NCI-H510A (cell line): ENCODE results near the gene CNPPD1.
A peak's percentile ranks its signal among the peaks of the same experiment; 100 is the strongest.

Experiments
- DNase-seq: peaks from one replicate; lab custom pipeline; 2025; lab: John Stamatoyannopoulos, UW

Gene CNPPD1

DNA sequence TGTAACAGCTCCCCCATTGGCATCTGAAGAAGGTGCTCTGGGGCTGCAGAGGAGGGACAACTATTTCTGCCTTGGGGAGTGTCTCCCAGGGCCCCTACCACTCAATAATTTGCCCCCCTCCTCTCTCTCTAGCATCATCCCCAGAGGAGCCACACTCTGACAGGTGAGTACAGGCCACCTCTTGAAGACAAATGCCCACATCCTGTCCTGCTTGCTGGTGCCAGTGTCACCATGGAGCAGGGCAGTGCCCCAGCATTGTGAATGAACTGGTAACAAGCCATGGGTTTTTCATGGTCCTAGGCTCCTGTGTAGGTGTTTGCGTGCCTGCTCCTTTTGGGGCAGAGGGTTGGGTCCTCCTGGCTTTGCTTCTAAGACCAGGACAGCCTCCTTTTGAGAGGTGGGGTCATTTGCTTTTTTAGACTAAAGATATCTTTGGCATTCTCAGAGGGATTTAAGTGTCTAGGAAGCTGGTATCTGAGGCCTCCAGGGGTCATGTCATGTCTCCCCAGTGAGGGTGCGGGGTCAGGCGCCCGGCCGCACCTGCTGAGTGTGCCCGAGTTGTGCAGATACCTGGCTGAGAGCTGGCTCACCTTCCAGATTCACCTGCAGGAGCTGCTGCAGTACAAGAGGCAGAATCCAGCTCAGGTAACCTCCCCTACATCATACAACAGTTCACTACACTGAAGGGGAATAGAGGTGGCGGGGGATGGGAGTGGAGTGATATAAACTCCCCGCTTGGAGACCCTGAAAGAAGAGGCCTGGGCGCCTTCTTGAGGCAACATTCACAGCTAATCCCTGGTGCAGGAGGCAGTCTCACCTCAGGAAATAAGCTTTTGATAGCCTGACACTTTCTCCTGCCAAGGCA, 3.1 kb upstream of the CNPPD1 start:
- DNase-seq, result no peak

DNA sequence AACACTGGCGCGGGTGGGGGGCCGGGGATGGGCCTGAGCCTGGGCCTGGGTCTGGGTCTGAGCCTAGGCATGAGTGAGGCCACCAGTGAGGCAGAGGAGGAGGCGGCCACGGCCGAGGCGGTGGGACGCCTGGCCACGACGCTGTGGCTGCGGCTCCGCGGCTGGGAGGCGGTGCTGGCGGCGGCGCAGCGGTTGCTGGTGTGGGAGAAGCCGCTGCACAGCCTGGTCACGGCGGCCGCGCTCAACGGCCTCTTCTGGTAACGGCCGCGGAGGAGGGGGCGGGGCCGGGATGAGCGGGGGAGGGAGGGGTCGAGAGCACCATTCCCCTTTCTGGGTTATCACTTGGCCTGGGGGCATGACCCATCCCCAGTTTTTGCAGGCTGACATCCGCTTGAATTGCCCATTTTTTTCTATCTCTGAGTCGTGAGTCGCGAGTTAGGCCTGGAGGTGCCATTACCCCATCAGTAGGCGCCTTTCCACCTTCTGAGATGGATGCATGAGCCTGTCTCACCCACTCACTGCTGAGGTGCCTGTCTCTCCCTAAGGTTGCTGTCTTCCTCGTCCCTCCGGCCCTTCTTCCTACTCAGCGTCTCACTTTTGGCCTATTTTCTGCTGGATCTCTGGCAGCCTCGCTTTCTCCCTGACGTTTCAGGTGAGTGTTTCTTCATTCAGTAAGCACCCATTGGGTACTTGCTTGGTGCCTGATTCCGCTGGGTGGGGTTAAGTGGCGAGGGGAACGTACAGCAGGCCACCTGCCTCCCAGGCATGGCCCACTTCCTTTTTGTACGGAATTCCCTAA, 1.9 kb upstream of the CNPPD1 start:
- peak; percentile 37 for DNase-seq

DNA sequence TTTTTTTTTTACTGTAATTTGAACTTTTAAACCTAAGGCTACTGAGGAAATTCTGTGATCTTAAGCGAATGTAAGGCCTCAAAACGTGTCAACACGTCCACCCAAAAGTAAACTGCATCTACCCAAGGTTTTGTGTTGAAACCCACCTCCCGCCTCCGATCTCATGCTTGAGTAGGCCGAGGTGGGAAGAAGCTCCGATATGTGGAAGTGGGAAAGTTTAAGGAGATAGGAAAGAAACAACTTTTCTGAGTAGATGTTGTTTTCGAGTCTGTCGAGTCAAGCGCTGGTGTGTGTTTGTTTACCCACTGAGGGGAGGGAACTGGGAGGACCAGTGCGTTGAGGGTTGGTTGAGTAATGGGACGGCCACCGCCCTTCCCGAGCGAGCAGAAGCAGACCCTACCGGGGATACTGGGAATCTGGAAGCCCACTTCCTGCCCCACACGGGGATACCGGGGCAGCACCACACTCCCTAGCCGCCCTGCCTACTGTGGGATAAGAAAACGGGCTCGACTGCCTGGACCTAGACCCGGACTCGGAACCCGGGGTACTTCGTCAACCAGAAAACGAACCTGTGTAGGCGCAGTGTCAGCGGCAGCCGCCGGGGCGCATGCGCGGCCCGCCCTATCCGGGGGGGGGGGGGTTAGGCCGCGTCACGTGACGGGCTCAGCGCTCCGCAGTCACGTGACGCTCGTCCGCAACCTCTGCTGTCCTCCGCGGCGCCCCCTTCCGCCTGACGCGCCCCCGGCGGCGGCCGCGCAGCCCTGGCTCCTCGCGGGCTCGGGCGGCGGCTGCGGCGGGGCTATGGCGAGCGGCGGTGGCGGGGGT, 1.0 kb upstream of the CNPPD1 start, which contains the start of gene RETREG2:
Gene RETREG2, plus strand, starts transcription at position 724 of the 825 bp plus-strand sequence. Its CDS starts 78 bp downstream, at position 802.
- DNase-seq, result peak; percentile 81

DNA sequence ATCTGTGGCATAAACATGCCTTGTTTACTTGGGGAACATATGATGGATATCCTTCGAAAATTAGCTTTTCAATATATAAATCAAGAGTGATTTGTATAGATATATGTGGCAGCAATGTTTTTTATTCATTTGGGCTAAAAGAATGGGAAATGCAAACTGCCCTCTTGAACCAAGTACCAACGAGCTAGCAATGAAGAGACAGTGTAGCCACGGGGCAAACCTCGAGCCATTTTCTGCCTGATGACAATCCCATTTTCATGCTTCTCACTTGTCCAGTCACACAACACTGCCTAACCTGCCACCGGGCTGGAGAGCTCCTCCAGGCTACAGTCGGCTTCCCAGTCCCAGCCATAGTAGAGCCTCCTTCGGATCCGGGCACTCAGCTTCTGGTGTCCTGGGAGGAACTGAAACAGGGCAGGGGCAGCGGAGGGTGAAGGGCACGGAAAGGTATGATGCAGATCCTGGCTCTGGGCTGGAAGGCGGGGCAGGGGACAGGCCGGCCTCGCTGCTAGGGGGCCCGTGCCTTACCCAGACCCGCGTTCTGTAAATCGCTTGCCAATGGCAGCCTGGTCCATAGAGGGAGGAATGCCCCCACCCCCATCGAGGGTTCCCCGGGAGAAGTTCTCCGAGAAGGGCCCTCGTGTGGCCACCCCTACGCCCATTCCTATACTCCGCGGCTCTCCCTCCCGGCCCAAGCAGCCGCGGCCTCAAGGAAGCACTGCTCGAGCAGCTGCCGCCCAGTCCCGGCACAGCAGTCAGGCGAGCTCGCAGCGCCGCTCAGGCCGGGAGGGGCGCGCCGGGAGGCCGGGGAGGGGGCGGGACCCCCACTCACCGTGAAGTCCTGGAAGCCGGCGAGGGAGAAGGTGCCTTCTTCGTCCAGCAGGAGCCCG, 552 bp downstream of the CNPPD1 start:
- DNase-seq, result peak; percentile 61

DNA sequence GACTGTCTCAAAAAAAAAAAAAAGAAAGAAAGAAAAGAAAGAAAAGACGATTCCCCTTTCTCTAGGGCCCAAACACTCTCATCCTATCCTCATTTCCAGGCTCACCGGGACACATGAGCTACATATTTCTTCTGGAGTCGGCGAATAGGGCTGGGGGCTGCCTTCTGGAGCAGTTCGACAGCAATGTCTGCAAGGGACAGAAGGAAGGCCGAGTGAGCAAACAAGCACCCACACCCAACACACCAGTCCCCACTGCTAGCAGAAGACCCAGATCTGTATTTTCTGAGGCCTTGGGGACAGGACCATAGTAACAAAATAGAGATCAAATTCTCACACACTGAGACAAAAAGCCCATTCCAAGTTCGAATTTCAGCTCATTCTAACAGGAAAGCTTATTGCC, 1.2 kb downstream of the CNPPD1 start:
- no peak for DNase-seq

DNA sequence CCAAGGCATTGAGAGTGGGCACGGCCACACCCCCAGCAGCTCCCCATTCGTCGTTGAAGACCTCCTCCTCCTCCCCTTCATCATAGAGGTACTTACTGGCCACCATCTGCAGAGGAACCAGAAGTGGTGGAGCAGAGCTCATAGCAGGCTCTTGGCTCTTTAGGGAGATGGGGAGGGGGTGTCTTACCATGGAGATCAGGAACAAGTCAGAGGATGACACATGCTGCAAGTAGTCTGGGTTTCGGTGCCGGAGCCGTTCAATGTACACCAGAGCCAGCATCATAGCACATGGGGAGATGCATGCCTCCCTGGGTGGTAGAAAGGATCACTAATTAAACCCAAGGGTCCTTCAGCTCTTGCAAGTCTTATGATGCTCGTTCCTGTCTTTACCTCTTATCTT, 1.9 kb downstream of the CNPPD1 start:
- DNase-seq, result no peak

DNA sequence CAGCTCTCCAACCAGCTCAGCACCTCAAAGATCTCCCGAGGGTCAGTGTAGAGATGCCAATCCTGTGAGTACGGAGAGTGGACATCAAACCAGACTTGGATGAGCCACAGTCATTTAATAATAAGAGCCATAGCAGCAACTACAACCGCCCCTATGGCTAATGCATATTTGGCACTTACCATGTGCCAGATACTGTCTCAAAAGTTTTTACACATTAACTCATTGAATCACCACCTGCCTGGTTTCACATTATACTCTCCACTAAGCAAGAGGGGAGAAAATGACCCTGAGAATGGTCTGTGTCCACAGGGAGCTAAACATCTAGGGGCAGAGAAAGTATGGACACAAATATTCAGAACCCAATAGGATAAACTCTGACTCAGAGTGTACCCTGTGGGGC, 2.6 kb downstream of the CNPPD1 start:
- DNase-seq, result no peak

DNA sequence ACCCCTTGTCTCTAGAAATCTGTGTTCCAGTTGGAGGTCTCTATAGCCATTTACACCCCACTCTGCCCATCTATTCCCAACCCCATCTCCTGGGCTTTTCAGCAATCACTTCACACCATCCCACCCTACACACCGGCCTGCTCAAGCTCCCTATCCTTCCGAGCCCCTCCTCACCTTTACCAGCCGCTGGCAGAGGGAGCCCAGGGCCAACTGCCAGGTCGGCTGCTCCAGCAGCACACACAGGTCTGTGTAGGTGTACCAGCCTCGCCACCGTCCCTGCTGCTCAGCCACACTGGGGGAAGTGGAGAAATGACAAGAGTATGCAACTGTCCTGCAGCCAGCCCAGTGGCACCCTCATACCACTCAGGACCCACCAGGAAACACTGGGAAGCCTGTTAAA, 3.5 kb downstream of the CNPPD1 start:
- no peak for DNase-seq

DNA sequence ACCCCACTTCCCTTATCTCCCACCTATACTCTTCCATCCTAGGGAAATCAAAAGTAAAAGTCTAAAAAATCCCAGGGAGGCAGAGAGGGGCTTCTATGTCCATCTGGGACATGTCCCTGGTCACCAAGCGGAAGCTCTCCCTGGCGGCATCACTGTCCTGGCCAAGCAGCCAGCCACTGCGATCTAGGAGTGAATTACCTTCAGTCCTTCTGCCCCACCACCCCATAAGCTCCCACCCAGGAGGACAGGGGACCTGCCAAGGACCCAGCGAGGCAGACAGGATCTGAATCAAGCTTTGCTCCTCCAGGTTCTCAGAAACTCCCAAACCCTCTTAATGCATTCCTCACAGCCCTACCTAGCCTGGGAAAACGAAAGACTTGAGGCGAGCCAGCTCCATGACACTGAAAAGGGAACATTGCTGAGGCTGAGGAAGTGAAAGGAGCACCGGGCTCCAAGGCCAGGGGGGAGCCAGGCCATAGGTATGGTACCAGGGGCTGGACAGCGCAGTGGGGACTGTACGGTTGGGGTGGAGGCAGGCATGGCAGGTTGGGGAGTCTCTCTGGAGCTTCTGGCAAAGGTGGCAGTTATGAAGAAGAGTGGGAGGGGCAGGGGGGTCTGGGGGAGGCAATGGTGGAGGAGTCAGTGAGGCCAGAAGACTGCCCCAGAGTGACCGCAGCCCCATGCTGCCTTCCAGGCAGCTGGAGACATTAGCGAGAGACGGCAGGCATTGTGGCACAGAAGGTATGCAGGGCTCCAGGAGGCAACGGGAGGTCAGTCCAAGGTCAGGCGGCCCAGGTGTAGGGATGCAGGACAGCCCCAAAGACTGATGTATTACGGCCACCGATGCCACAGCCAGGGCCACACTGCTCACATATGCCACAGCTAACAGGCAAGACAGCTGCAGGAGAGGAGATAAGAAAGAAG, 4.2 kb downstream of the CNPPD1 start:
- DNase-seq, result no peak

DNA sequence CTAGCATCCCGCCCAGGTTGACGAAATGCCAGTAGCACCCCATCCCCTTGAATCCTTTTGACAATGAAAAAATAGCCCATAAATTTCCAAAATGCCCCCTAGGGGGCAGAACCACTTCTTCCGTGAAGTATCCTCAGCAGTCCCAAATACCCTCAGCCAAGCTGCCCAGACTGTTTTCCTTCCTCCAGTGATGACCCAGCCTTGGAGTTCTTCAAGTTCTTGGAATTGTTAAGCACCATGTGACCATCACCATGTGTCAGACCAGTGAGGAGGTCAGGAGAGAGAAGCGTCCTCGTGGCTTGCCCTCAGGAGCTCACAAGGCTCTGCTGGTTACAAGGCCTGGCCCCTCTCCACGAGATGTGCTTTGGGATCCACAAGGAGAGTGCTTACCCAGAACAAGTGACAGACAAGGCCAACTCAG, 5.5 kb downstream of the CNPPD1 start:
- no peak for DNase-seq

DNA sequence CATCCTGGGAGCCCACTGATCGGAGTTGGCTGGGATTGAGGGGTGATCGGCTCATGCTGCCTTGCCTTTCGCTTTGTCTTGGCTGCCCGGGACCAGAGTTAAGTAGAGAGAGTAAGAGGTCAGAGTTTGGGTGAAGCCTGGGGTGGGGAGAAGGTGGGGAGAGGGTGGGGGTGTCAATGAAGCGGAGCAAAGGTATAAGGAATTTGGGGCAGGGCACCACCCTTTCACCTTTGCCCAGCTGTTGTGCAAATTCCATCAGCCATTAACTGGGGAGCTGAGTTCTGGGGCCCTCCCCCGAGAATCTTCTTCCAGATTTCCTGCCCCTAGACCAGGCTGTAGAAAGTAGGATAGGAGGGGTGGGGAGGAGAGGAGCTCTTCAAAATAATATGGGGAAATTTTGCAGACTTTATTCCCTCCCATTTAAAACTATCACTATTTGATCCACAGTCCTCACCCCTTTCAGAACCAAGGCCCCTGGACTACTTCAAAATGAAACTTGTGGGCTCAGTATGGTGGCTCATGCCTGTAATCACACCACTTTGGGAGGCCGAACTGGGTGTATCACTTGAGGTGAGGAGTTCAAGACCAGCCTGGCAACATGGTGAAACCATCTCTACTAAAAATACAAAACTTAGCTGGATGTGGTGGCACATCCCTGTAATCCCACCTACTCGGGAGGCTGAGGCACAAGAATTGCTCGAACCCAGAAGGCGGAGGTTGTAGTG, 6.6 kb downstream of the CNPPD1 start, which contains the start of gene SLC23A3:
Gene SLC23A3, minus strand, starts transcription at position 100 of the 725 bp plus-strand sequence. Its CDS starts 45 bp downstream, at position 55.
- DNase-seq, result no peak

DNA sequence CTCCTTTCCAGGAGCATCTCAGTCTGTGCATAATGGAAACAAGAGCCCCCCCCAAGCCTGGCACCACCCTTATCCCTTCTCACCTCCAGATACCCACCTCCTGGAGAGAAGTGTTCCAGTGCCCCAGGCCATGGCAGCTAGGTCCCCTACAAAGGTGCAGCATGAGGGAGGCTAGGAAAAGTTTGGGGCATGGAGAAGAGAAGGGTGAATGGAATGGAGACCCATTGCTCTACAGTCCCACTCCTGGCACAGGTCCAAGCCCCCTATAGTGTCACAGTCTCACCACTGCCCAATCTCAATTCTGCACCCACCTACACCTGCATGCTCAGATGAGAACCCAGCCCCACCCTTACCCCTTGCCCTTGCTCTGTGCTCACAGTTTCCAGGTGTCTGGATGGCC, 7.8 kb downstream of the CNPPD1 start:
- no peak for DNase-seq

DNA sequence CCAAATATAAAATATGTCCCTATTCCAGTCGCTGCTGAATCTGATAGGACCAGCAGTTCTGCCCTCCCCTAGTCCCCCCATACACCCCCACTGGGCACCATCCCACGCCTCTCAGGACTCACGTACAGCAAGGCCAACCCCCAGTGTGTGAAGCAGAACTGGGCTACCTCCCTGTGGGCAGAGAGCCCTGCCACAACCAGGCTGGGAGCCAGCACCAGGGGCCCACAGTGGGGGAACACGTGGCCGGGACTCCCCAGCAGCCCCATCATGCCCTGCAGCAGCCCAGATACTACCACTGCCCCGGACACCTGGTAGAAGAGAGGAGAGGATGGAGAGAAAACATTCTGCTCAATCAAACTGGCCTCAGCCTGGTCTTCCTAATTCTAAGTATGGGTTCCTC, 8.2 kb downstream of the CNPPD1 start:
- no peak for DNase-seq

DNA sequence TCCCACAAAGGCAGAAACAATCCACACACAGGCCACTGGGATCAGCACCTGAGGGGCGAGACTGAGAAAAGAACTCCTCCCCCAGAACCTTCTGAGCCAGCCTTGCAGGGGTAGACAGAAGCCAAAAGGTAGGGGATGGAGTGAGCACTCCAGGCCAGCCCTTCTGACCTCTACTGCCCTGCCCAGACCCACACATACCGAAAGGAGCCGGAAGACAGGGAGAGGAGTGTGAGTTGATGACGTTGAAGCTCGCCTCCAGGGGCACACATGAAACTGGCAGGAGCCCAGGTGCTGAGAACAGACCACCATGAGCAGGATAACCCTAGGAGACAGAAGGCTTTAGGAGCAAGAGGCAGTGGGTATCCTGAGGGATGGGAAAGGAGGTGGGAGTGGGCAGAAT, 8.7 kb downstream of the CNPPD1 start:
- DNase-seq, result no peak

DNA sequence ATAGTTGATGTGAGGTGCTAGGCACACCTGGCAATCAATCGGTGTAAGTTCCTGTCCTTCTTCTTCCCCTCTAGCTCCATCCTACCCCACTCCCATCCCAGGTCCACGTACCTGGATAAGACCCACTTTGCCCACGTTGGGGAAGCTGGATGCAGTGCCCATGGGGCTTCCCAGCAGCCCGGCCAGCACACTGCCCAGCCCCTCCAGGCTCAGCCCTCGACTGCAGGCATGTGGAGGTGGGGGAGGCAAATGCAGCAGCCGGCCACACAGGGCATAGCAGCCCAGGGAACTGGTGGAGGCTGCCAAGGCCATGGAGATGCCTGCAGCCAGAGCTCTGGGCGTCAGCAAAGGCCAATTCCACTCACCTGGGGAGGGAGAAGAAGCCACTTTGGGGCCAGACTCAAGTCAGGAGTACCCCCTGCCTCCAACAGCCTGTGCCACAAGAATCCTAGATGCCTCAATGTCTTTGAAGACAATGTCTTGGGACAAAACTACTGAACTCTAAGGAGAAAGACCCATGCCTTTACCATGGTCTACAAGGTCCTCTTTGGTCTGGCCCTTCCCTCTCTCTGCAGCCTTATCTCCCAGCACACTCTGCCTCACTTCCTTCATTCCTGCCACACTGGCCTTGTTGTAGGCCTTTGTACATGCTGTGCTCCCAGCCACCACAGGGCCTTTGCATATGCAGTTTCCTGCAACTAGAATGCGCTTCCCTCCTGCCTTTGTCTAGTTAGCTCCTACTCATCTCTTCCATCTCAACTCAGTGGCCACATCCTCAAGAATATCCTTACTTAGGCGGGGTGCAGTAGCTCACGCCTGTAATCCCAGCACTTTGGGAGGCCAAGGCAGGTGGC, 11.4 kb downstream of the CNPPD1 start:
- no peak for DNase-seq

DNA sequence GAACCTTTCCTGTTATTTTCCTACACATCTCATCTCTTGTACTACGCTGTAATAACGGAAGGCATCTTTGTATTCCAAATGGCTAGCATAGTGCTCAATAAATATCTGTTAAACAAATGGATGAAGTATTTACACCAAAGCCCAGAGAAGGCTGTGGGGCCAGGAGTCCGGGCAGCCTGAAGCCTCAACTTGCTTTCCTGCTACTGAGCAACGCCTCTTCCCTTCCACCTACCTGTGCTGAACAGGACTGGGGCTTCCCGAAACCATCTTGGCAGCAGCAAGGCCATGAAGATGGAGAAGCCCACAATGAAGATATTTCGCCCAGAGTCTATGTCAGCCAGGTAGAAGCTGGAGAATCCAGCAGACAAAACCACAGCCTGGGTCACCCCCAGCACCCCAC, 13.6 kb downstream of the CNPPD1 start:
- DNase-seq, result no peak

DNA sequence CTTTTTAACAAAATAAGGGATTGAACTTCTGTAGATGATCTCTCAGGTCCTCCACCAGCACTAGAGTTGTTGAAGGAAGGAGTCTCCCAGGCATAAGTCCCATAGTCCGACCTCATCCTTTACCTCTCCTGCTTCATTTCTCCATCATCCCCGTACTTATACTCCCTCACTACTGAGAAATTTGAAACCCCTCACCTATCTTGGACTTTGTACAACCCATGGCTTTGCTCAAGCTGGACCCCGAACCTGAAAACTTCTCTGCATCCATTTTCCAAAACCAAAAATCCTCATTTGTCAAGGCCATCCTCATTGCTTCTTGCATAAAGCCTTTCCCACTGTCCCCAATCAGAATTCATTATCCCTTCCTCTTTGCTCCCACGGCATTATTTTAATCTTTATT, 15.6 kb downstream of the CNPPD1 start:
- no peak for DNase-seq
